Stimulated activated CD8-positive, alpha-beta memory T cell treated with anti-CD3 and anti-CD28 coated beads, Interleukin-12 subunit alpha, Interleukin-12 subunit beta, amount 100 ng/mL, for 24 hours (primary cell): Measurements from ENCODE around the gene UBR4.
"Not testable (repeated sequence)": the region's sequence is repeated elsewhere in the genome, so short reads cannot be mapped to it uniquely, and the experiment has no call there.

Source experiments
- DNase-seq: peaks from one replicate; pipeline ENCODE4 v3.0.0-alpha.2; 2020; ENCODE audit errors: extremely low read depth

Gene UBR4

GRCh38 chr1:19209990-19210771 lies at the start of gene UBR4:
Gene UBR4 (minus strand): TSS chr1:19210266. CDS start chr1:19210248, 18 bp downstream.
- DNase-seq = peak; percentile 91

GRCh38 chr1:19258353-19258752 lies 48.3 kb upstream of the UBR4 start:
- DNase-seq = no peak

GRCh38 chr1:19257178-19257914 lies 47.3 kb upstream of the UBR4 start:
- DNase-seq = no peak

- not testable (repeated sequence) for DNase-seq
These were observed 46.2 kb upstream of the UBR4 start for GRCh38 chr1:19256301-19256700.

- no peak for DNase-seq
These were observed 45.2 kb upstream of the UBR4 start for GRCh38 chr1:19255288-19255687.

GRCh38 chr1:19254416-19254815 lies 44.4 kb upstream of the UBR4 start:
- no peak for DNase-seq

- peak; percentile 75 for DNase-seq
These were observed 41.5 kb upstream of the UBR4 start, which contains the start of the genes EMC1 and MRTO4 for GRCh38 chr1:19251305-19252196. Gene EMC1 (minus strand): TSS chr1:19251524. CDS start chr1:19251509, 15 bp downstream. Gene MRTO4 (plus strand): TSS chr1:19251805. CDS start chr1:19251836, 31 bp downstream.

GRCh38 chr1:19250629-19251304 lies 40.7 kb upstream of the UBR4 start:
- no peak for DNase-seq

- no peak for DNase-seq
These were observed 30.8 kb upstream of the UBR4 start for GRCh38 chr1:19240673-19241538.

- no peak for DNase-seq
These were observed 29.8 kb upstream of the UBR4 start for GRCh38 chr1:19239876-19240275.

- no peak for DNase-seq
These were observed 24.2 kb upstream of the UBR4 start for GRCh38 chr1:19234224-19234623.

GRCh38 chr1:19232524-19232846 lies 22.4 kb upstream of the UBR4 start:
- DNase-seq = no peak

- not testable (repeated sequence) for DNase-seq
These were observed 21.9 kb upstream of the UBR4 start for GRCh38 chr1:19231736-19232523.

- DNase-seq = no peak
These were observed 19.8 kb upstream of the UBR4 start for GRCh38 chr1:19229828-19230325.

- no peak for DNase-seq
These were observed 19.2 kb upstream of the UBR4 start for GRCh38 chr1:19229229-19229628.

- no peak for DNase-seq
These were observed 13.1 kb upstream of the UBR4 start for GRCh38 chr1:19222979-19223824.

GRCh38 chr1:19222573-19222972 lies 12.5 kb upstream of the UBR4 start:
- no peak for DNase-seq

- DNase-seq = no peak
These were observed 10.9 kb upstream of the UBR4 start for GRCh38 chr1:19220991-19221390.
